OCI-LY3 (cell line): Measurements from ENCODE around the gene UROC1.

Source experiments
- H2AFZ ChIP-seq: fragments of 200-600, 300-600 bp; shearing (Covaris generic); 2 replicates; pipeline ENCODE4 v1.6.0; 2014; ENCODE audit warnings: antibody characterized with exemption, low read depth, low read length
- H3K27ac ChIP-seq: fragments of 200-600, 300-600 bp; sonication (generic); 2 replicates; pipeline ENCODE4 v1.5.1; 2014; ENCODE audit warnings: mild to moderate bottlenecking, low read length, moderate library complexity, mixed read lengths
- H3K27me3 ChIP-seq: fragments of 200-600, 300-600 bp; sonication (generic); 2 replicates; pipeline ENCODE4 v1.6.1; 2014; ENCODE audit warnings: low read depth, low read length, mixed read lengths
- H3K36me3 ChIP-seq: fragments of 200-600, 300-600 bp; sonication (generic); replicated peaks from 2 replicates; pipeline ENCODE3; 2014; ENCODE audit warnings: low read depth, low read length, mixed read lengths
- H3K4me1 ChIP-seq: fragments of 300-600, 200-600 bp; sonication (generic); 2 replicates; pipeline ENCODE4 v1.6.1; 2014; ENCODE audit warnings: low read length, mixed read lengths
- H3K4me2 ChIP-seq: fragments of 200-600, 300-600 bp; sonication (generic); 2 replicates; pipeline ENCODE4 v1.6.1; 2014; ENCODE audit warnings: low read length, mixed read lengths
- H3K4me3 ChIP-seq: fragments of 300-600, 200-600 bp; sonication (generic); 2 replicates; pipeline ENCODE4 v1.5.1; 2014; ENCODE audit warnings: antibody characterized with exemption, mild to moderate bottlenecking, low read length, moderate library complexity
- H3K79me2 ChIP-seq: fragments of 300-600, 200-600 bp; shearing (Covaris generic); 2 replicates; pipeline ENCODE4 v1.6.1; 2014; ENCODE audit warnings: mild to moderate bottlenecking, low read length, mixed read lengths
- H3K9ac ChIP-seq: fragments of 300-600, 200-600 bp; shearing (Covaris generic); 2 replicates; pipeline ENCODE4 v1.6.0; 2014; ENCODE audit warnings: mild to moderate bottlenecking, low read length, moderate library complexity
- H3K9me3 ChIP-seq: fragments of 200-600, 300-600 bp; shearing (Covaris generic); 2 replicates; pipeline ENCODE4 v1.6.1; 2014; ENCODE audit warnings: low read length, mixed read lengths; ENCODE audit not compliant: insufficient read depth
- H4K20me1 ChIP-seq: fragments of 200-600, 300-600 bp; sonication (generic); 2 replicates; pipeline ENCODE4 v1.6.1; 2016; ENCODE audit warnings: low read length, mixed read lengths; ENCODE audit not compliant: insufficient read depth
- EZH2phosphoT487 ChIP-seq: fragments of 200-600 bp; shearing (Covaris generic); IDR thresholded peaks from 2 replicates; pipeline ENCODE4 v1.6.1; 2018; ENCODE audit warnings: antibody characterized with exemption, mixed run types, low read depth
- TF ChIP-seq, protein P1 (sequence below): fragments of 200-600, 300-600 bp; sonication (generic); IDR thresholded peaks from 2 replicates; pipeline ENCODE4 v1.5.1; 2014; ENCODE audit warnings: antibody characterized with exemption, low read length, low read depth

UROC1 gene

GRCh38 chr3:126557415-126557745, 39.8 kb upstream of the UROC1 start:
- Histone ChIP-seq H4K20me1 (no peaks in the 10 kb centered on the region), H3K79me2 (no peaks in the 10 kb centered on the region), H3K4me3 (no peak overlapping the region), H3K27ac (no peak overlapping the region), H3K9ac (no peak overlapping the region), H3K4me2 (no peak overlapping the region), H3K36me3 (no peaks in the 10 kb centered on the region), H3K27me3 (0 out of 2 replicates have a peak, but pooled peaks cover 2% of the 10 kb centered on the region), H2AFZ (no peak overlapping the region), H3K9me3 (no peaks in the 10 kb centered on the region), H3K4me1 (no peaks in the 10 kb centered on the region)
- no peak for TF ChIP-seq EZH2phosphoT487
- TF ChIP-seq, protein P1, sequence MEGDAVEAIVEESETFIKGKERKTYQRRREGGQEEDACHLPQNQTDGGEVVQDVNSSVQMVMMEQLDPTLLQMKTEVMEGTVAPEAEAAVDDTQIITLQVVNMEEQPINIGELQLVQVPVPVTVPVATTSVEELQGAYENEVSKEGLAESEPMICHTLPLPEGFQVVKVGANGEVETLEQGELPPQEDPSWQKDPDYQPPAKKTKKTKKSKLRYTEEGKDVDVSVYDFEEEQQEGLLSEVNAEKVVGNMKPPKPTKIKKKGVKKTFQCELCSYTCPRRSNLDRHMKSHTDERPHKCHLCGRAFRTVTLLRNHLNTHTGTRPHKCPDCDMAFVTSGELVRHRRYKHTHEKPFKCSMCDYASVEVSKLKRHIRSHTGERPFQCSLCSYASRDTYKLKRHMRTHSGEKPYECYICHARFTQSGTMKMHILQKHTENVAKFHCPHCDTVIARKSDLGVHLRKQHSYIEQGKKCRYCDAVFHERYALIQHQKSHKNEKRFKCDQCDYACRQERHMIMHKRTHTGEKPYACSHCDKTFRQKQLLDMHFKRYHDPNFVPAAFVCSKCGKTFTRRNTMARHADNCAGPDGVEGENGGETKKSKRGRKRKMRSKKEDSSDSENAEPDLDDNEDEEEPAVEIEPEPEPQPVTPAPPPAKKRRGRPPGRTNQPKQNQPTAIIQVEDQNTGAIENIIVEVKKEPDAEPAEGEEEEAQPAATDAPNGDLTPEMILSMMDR = no peak

GRCh38 chr3:126556637-126557414, 39.3 kb upstream of the UROC1 start:
- no peaks in the 10 kb centered on the region for H3K79me2 ChIP-seq
- H3K27ac ChIP-seq = no peak overlapping the region
- no peak overlapping the region for H3K4me3 ChIP-seq
- no peaks in the 10 kb centered on the region for H3K27me3 ChIP-seq
- no peak overlapping the region for H3K9ac ChIP-seq
- no peak overlapping the region for H2AFZ ChIP-seq
- TF ChIP-seq, protein P1 = no peak
- TF ChIP-seq EZH2phosphoT487 = no peak
- no peaks in the 10 kb centered on the region for H4K20me1 ChIP-seq
- no peaks in the 10 kb centered on the region for H3K36me3 ChIP-seq
- no peaks in the 10 kb centered on the region for H3K4me1 ChIP-seq
- no peaks in the 10 kb centered on the region for H3K9me3 ChIP-seq
- no peak overlapping the region for H3K4me2 ChIP-seq

DNA sequence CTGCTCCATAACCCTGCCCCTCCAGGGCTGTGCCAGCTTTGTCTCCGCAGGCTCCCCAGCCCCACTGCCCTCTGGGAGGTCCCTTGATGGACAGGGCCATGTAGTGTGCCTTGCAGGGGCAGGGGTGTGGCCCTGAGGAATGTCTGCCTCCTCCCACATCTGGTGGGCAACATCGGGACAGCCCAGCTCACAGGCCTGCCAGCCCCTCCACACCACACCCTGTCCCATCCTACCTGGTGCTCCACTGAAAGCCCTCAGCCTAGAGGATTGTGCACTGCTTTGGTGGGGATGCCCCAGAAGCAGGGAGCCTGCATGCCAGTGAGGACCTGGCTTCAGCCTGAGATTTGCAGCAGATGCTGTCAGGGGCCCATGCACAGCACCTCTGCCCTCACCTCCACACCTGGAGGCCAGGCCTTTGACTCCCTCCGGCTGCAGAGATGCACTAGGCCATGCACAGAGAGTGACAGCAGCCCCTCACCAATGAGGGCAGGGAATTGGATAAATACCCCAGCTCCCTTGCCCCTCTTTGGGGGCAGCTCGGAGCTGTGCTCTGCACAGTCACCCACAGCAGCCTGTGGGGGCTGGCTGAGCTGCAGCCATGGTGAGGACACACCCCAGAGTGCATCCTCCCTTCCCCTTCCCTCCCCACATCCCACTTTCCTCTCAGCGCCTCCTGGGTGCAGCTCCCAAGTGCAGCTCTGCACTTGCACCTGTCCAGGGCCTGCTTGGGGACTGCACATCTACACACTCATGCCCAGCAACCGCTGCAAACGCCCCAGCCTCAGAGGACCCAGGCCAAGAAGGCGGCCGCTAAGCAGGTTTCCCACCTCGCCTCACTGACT, 38.4 kb upstream of the UROC1 start:
- Histone ChIP-seq H3K36me3 (no peaks in the 10 kb centered on the region), H3K27me3 (no peaks in the 10 kb centered on the region), H3K9ac (no peak overlapping the region), H3K4me2 (no peak overlapping the region), H3K4me1 (no peaks in the 10 kb centered on the region), H3K9me3 (no peaks in the 10 kb centered on the region), H2AFZ (no peak overlapping the region), H3K79me2 (no peaks in the 10 kb centered on the region), H3K4me3 (no peak overlapping the region), H3K27ac (no peak overlapping the region), H4K20me1 (no peaks in the 10 kb centered on the region)
- TF ChIP-seq, protein P1 = no peak
- TF ChIP-seq EZH2phosphoT487 = no peak

DNA sequence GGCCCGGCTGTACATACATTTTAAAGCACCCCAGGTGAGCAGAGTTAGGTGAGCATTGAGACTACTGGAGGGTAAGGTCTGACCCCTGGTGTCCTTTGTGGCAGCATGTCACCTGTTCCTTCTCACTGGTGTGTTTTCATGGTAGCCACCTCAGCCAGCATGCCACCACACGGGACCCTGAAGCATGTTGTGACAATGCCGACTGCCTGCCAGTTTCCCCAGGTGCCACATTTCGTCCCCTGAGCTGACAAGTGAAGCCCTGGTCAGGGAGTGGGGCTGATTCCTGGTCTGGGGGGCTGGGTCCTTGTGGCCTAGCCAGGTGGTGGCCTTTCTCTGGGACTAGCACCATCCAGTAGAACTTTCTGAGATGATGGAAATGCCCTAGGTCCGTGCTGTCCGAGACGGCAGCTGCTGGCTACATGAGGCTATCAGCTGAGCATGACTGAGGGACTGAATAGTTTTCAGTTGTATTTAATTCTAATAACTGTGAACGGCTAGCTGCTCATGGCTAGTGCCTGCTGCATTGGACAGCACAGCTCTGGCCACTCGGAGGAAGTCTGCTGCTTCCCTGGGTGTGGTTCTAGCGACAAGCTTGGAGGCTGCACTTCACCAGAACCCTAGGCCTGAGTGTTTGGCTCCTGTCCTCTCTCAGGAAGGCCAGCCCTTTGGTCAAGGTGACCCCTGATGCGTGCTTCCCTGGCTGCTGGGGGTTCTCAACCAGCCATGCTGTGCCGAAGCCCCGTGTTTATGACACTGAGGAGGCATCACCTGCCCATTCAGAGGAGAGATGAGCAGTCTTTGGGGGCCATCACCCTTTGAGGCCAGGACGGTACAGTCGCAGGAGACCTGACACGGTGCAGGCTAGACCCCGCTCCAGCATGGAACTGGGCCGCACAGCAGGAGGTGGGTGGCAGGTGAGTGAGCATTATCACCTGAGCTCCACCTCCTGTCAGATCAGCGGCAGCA, 37.3 kb upstream of the UROC1 start:
- Histone ChIP-seq H3K36me3 (no peaks in the 10 kb centered on the region), H3K9me3 (no peaks in the 10 kb centered on the region)

More for the DNA sequence above, 37.3 kb upstream of the UROC1 start:
- Histone ChIP-seq H3K27ac (no peak overlapping the region), H3K9ac (no peak overlapping the region), H3K79me2 (no peaks in the 10 kb centered on the region), H2AFZ (no peak overlapping the region), H3K27me3 (no peaks in the 10 kb centered on the region), H3K4me3 (no peak overlapping the region), H3K4me2 (no peak overlapping the region), H3K4me1 (no peaks in the 10 kb centered on the region), H4K20me1 (no peaks in the 10 kb centered on the region)
- no peak for TF ChIP-seq EZH2phosphoT487
- TF ChIP-seq, protein P1 = no peak
